H1 (cell line): ENCODE measurements around the gene TRHDE. TPM values are rescaled to one million over a fixed set of nuclear protein-coding genes. Genes with fewer than 3 reads are reported as not detected.
A peak's percentile ranks its signal among the peaks of the same experiment; 100 is the strongest.

ENCODE experiments used
- CTCF ChIA-PET: fragments of 300-600 bp; sonication (Branson Sonifier 250); formaldehyde crosslinking; loops from one replicate; lab custom pipeline; 2021; ENCODE audit not compliant: partially characterized antibody; lab: Charles Lee
- POLR2A ChIA-PET: fragments of 300-600 bp; sonication (Branson Sonifier 250); formaldehyde crosslinking; loops from one replicate; lab custom pipeline; 2021; ENCODE audit warnings: inconsistent platforms; ENCODE audit not compliant: partially characterized antibody; lab: Charles Lee
- DNase-seq, 2 experiments: peaks; one replicate each; pipeline versions ENCODE4 v3.0.0 to v3.0.0-alpha.2; 2010 to 2022; ENCODE audit warnings: low spot score in 2 of 2, low read depth in 1 of 2, mixed read lengths in 1 of 2
- FAIRE-seq: peaks from 2 replicates; lab custom pipeline; 2011; peaks lifted over from hg19 to GRCh38; lab: Jason Lieb, UNC
- H2AFZ ChIP-seq: 2 replicates; pipeline ENCODE4 v1.8.1; 2012; ENCODE audit warnings: low read length, inconsistent platforms
- H2AK5ac ChIP-seq: 2 replicates; pipeline ENCODE4 v1.6.1; 2013; ENCODE audit warnings: low read depth, low read length
- H2BK120ac ChIP-seq: replicated peaks from 2 replicates; pipeline ENCODE3; 2013; ENCODE audit warnings: low read depth, low read length, inconsistent platforms
- H2BK12ac ChIP-seq: 2 replicates; pipeline ENCODE4 v1.6.1; 2013; ENCODE audit warnings: low read depth, low read length
- H2BK15ac ChIP-seq: 2 replicates; pipeline ENCODE4 v1.6.1; 2013; ENCODE audit warnings: low read length
- H2BK20ac ChIP-seq: 2 replicates; pipeline ENCODE4 v1.6.1; 2013; ENCODE audit warnings: low read length
- H2BK5ac ChIP-seq: 2 replicates; pipeline ENCODE4 v1.6.1; 2013; ENCODE audit warnings: low read depth, low read length
- H3K14ac ChIP-seq: 2 replicates; pipeline ENCODE4 v1.6.1; 2013; ENCODE audit warnings: inconsistent platforms; ENCODE audit not compliant: insufficient read length
- H3K18ac ChIP-seq: 2 replicates; pipeline ENCODE4 v1.6.1; 2013; ENCODE audit warnings: low read length; ENCODE audit errors: extremely low read depth
- H3K23ac ChIP-seq: 2 replicates; pipeline ENCODE4 v1.6.1; 2013; ENCODE audit warnings: inconsistent platforms; ENCODE audit not compliant: insufficient read length
- H3K23me2 ChIP-seq: 2 replicates; pipeline ENCODE4 v1.6.1; 2013; ENCODE audit warnings: low read depth, low read length
- H3K27ac ChIP-seq: 2 replicates; pipeline ENCODE4 v1.6.1; 2011; ENCODE audit warnings: low read depth, low read length, inconsistent platforms
- H3K27me3 ChIP-seq, 4 experiments: replicated peaks in 1 of 4; 1 replicate in 1 of 4; 2 replicates in 3 of 4; pipeline versions ENCODE4 v1.6.1 to v1.8.1; 2011 to 2013; ENCODE audit warnings: low read length in 3 of 4, mild to moderate bottlenecking in 3 of 4, inconsistent platforms in 2 of 4, mixed read lengths in 2 of 4, moderate library complexity in 1 of 4; ENCODE audit not compliant: control insufficient read depth in 3 of 4, insufficient read depth in 3 of 4; ENCODE audit errors: extremely low read depth in 1 of 4
- H3K36me3 ChIP-seq, 4 experiments: 2 replicates each; pipeline versions ENCODE4 v1.6.1 to v1.8.1; 2011 to 2013; ENCODE audit warnings: mild to moderate bottlenecking in 4 of 4, low read length in 3 of 4, moderate library complexity in 2 of 4, control low read depth in 1 of 4, inconsistent platforms in 1 of 4; ENCODE audit not compliant: insufficient read depth in 4 of 4, control insufficient read depth in 2 of 4
- H3K4ac ChIP-seq: replicated peaks from 2 replicates; pipeline ENCODE3; 2013; ENCODE audit warnings: low read length, low read depth, mixed read lengths, inconsistent platforms; ENCODE audit not compliant: insufficient read length
- H3K4me1 ChIP-seq, 4 experiments: replicated peaks in 1 of 4; 1 replicate in 1 of 4; 2 replicates in 3 of 4; pipeline versions ENCODE4 v1.6.1 to v1.8.1; 2011 to 2013; ENCODE audit warnings: low read length in 3 of 4, inconsistent platforms in 2 of 4, mixed read lengths in 1 of 4; ENCODE audit not compliant: insufficient read depth in 4 of 4, control insufficient read depth in 3 of 4
- H3K4me2 ChIP-seq, 2 experiments: 2 replicates each; pipeline versions ENCODE4 v1.6.1 to v1.8.1; 2011 to 2013; ENCODE audit warnings: low read depth in 2 of 2, low read length in 2 of 2, control low read depth in 1 of 2, inconsistent platforms in 1 of 2, mild to moderate bottlenecking in 1 of 2; ENCODE audit not compliant: insufficient read depth in 1 of 2
- H3K4me3 ChIP-seq, 4 experiments: fragments of 200-600, 300-600 bp in 1 of 4; sonication (generic), shearing (Covaris generic), sonication (Bioruptor Twin) in 1 of 4; 2 replicates each; pipeline versions ENCODE4 v1.5.1 to v1.8.1; 2011 to 2016; ENCODE audit warnings: low read length in 4 of 4, low read depth in 3 of 4, control low read depth in 2 of 4, inconsistent platforms in 2 of 4, mild to moderate bottlenecking in 2 of 4, mixed read lengths in 1 of 4, moderate library complexity in 1 of 4; ENCODE audit not compliant: insufficient read depth in 2 of 4; ENCODE audit errors: extremely low read depth in 1 of 4
- H3K56ac ChIP-seq: replicated peaks from 2 replicates; pipeline ENCODE3; 2013; ENCODE audit warnings: low read depth, mild to moderate bottlenecking, mixed read lengths, low read length, inconsistent platforms; ENCODE audit not compliant: insufficient read length
- H3K79me1 ChIP-seq: 2 replicates; pipeline ENCODE4 v1.6.1; 2013; ENCODE audit warnings: low read depth, low read length, control low read depth
- H3K79me2 ChIP-seq, 2 experiments: 2 replicates each; pipeline versions ENCODE4 v1.6.1 to v1.8.1; 2012 to 2013; ENCODE audit warnings: low read length in 2 of 2, mild to moderate bottlenecking in 2 of 2, inconsistent platforms in 1 of 2; ENCODE audit not compliant: insufficient read depth in 2 of 2, control insufficient read depth in 1 of 2
- H3K9ac ChIP-seq, 4 experiments: replicated peaks in 1 of 4; 1 replicate in 1 of 4; 2 replicates in 3 of 4; pipeline versions ENCODE4 v1.6.1 to v1.8.1; 2011 to 2013; ENCODE audit warnings: low read depth in 3 of 4, low read length in 3 of 4, control low read depth in 2 of 4, mild to moderate bottlenecking in 2 of 4, moderate library complexity in 2 of 4, inconsistent platforms in 1 of 4; ENCODE audit errors: extremely low read depth in 1 of 4
- H3K9me3 ChIP-seq, 2 experiments: 2 replicates each; pipeline versions ENCODE4 v1.6.1 to v1.8.1; 2012 to 2013; ENCODE audit warnings: mild to moderate bottlenecking in 2 of 2, moderate library complexity in 2 of 2, control low read depth in 1 of 2, inconsistent platforms in 1 of 2, low read depth in 1 of 2, low read length in 1 of 2, mixed read lengths in 1 of 2; ENCODE audit not compliant: insufficient read depth in 2 of 2
- H4K20me1 ChIP-seq, 2 experiments: replicated peaks in 1 of 2; 2 replicates each; pipeline versions ENCODE3 to v1.8.1; 2011 to 2013; ENCODE audit warnings: inconsistent platforms in 2 of 2, low read length in 2 of 2, mild to moderate bottlenecking in 1 of 2; ENCODE audit not compliant: insufficient read depth in 2 of 2, control insufficient read depth in 1 of 2
- H4K5ac ChIP-seq: 2 replicates; pipeline ENCODE4 v1.6.1; 2013; ENCODE audit warnings: low read length, low read depth, mixed read lengths, inconsistent platforms; ENCODE audit not compliant: insufficient read length
- H4K8ac ChIP-seq: 2 replicates; pipeline ENCODE4 v1.8.0; 2013; ENCODE audit warnings: mild to moderate bottlenecking, moderate library complexity, low read length, inconsistent platforms; ENCODE audit not compliant: insufficient read depth; ENCODE audit errors: extremely low read depth
- H4K91ac ChIP-seq: replicated peaks from 2 replicates; pipeline ENCODE3; 2013; ENCODE audit warnings: low read length, mixed read lengths, inconsistent platforms; ENCODE audit not compliant: insufficient read length
- EZH2 ChIP-seq: fragments of 200-600 bp; sonication (generic); IDR thresholded peaks from 2 replicates; pipeline ENCODE4 v1.7.1; 2012; ENCODE audit warnings: low read depth, mild to moderate bottlenecking, moderate library complexity, low read length, inconsistent platforms; ENCODE audit not compliant: severe bottlenecking
- RNF2 ChIP-seq: fragments of 200-900, 300-1000 bp; sonication (generic); IDR thresholded peaks from 2 replicates; pipeline ENCODE4 v1.7.1; 2016; ENCODE audit warnings: borderline replicate concordance, low read depth, mild to moderate bottlenecking, antibody characterized with exemption, low read length; ENCODE audit not compliant: poor library complexity, severe bottlenecking; ENCODE audit errors: missing control alignments
- WGBS, 2 experiments: shearing (Covaris generic) in 1 of 2; methylation state at CpG; one replicate each; pipeline versions ENCODE4 v1.1.6 to v1.1.7; 2013 to 2015; ENCODE audit warnings: low lambda C conversion rate in 2 of 2, mixed read lengths in 2 of 2, inconsistent platforms in 1 of 2, low coverage in 1 of 2, missing lambda C conversion rate in 1 of 2; ENCODE audit not compliant: insufficient replicate concordance in 2 of 2, insufficient coverage in 1 of 2, insufficient read length in 1 of 2; ENCODE audit errors: extremely low coverage in 1 of 2, missing lambda C conversion rate in 1 of 2; 5-methylcytosine and 5-hydroxymethylcytosine counted together
- polyA plus RNA-seq, 7 experiments: library from polyadenylated mRNA; depleted of rRNA in 3 of 7; stranded (reverse) in 5 of 7; unstranded in 2 of 7; fragments of >200 nt in 5 of 7; fragments of 200-250 nt in 2 of 7; gene quantifications; 1 replicate in 5 of 7; 2 replicates in 1 of 7; 4 replicates in 1 of 7; pipeline versions ENCODE4 v1.2.1 to v1.2.3, GENCODE V29; 2011 to 2013; ENCODE audit warnings: missing spikeins in 2 of 7, mixed read lengths in 2 of 7
- total RNA-seq: library from RNA; stranded (reverse); fragmentation: NEBNext Ultra II Directional; extraction: Animal tissue kit (Norgen Biotek cat#: 25700); gene quantifications from 2 replicates; pipeline ENCODE4 v1.2.1, GENCODE V29; 2021

TRHDE gene
- total and polyA plus RNA-seq, 2 of the 8 experiments (the other 6 are each of a cell fraction or from before 2014, with no cell fraction given): 1.3 to 5.0 TPM

DNA sequence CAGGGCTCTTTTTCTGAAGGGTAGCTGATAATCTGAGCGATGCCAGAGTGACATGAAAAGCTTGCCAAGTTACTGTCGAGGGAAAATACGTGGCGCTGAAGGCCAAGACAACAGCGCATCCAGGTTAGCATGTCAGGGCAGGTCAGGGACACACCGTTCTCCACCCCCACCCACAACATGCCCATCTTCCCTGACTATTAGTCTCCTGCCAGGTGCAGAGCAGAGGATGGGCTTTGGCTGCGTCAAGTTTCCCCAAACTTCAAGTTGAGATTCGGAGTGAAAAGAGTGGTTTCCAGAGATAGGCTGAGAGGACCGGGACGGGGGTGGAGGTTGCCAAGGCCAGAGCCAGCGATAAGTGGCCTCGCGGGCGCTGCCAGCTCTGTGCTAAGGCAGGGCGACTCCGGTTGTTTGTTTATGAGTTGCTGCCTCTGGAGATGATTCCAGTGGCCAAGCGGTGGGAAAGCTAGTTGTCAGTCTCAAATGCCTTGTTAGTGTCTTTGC, 1.7 kb downstream of the TRHDE start:
- peaks cover 0 to 8% (median 1%) of the 10 kb centered on the region in 4 experiments; a peak in 3 of 7 replicates for H3K4me1 ChIP-seq
- no peak overlapping the region for H2BK120ac ChIP-seq
- H4K20me1 ChIP-seq: no peaks in the 10 kb centered on the region
- no peak overlapping the region for H3K56ac ChIP-seq
- H4K5ac ChIP-seq: no peak overlapping the region
- H3K23me2 ChIP-seq: peaks cover 18% of the 10 kb centered on the region
- CTCF ChIA-PET: interaction anchor here (0.7 to 2.7 kb wide), 9 partner anchors 9 to 308 kb away, joined by 3 to 20 read pairs (median 4); no protein-coding TSS in a partner anchor
- peak overlapping the region; percentile 34 to 91 (median 85) for H3K4me3 ChIP-seq
- H4K91ac ChIP-seq: no peak overlapping the region
- no peaks in the 10 kb centered on the region for H3K9me3 ChIP-seq
- H3K18ac ChIP-seq: no peak overlapping the region; the same call in 1 of the 2 replicates
- H3K4me2 ChIP-seq: peak overlapping the region; percentile 87 to 99
- H3K79me1 ChIP-seq: no peaks in the 10 kb centered on the region
- H2BK12ac ChIP-seq: no peak overlapping the region
- no peak overlapping the region for H3K4ac ChIP-seq
- H4K8ac ChIP-seq: no peak overlapping the region
- WGBS, 2 experiments: 28% methylated on average over 16 of the region's 17 CpGs; no CpG with 5 or more reads in 1 of the 2 experiments
- H2AK5ac ChIP-seq: no peak overlapping the region
- H2BK20ac ChIP-seq: no peak overlapping the region
- H3K27me3 ChIP-seq: peaks cover 11 to 35% (median 27%) of the 10 kb centered on the region in 4 experiments
- H3K9ac ChIP-seq: no peak overlapping the region
- no peak overlapping the region for H2BK5ac ChIP-seq
- peak overlapping the region; percentile 5; the same call in 1 of the 2 replicates for H2AFZ ChIP-seq
- peak; percentile 46 for TF ChIP-seq EZH2
- no peak for TF ChIP-seq RNF2
- no peaks in the 10 kb centered on the region for H3K36me3 ChIP-seq
- no peak overlapping the region; the same call in 1 of the 2 replicates for H2BK15ac ChIP-seq
- no peak overlapping the region for H3K27ac ChIP-seq
- H3K79me2 ChIP-seq: no peaks in the 10 kb centered on the region
- no peak for FAIRE-seq
- POLR2A ChIA-PET: no interaction called here
- peak in 1 of 2 experiments; percentile 54 for DNase-seq
- H3K23ac ChIP-seq: no peak overlapping the region
- H3K14ac ChIP-seq: no peak overlapping the region
